Progenitor cell of endocrine pancreas (in vitro differentiated cells): ENCODE measurements around the gene TAF4. TPM values are rescaled to one million over a fixed set of nuclear protein-coding genes. Genes with fewer than 3 reads are reported as not detected.

Experiments
- DNase-seq: peaks from one replicate; pipeline ENCODE4 v3.0.0; 2021; ENCODE audit warnings: low spot score; ENCODE audit not compliant: unreplicated experiment
- H3K27ac Mint-ChIP-seq: 2 replicates; pipeline ENCODE4 v1.8.0; 2021; ENCODE audit warnings: mild to moderate bottlenecking, moderate library complexity, mixed read lengths
- H3K27me3 Mint-ChIP-seq: 2 replicates; pipeline ENCODE4 v1.8.0; 2021; ENCODE audit warnings: mixed read lengths
- H3K36me3 Mint-ChIP-seq: 2 replicates; pipeline ENCODE4 v1.8.0; 2022; ENCODE audit warnings: mixed read lengths; ENCODE audit not compliant: insufficient read depth
- H3K4me1 Mint-ChIP-seq: 2 replicates; pipeline ENCODE4 v1.8.0; 2021; ENCODE audit warnings: low read depth, mixed read lengths
- H3K4me3 Mint-ChIP-seq: 2 replicates; pipeline ENCODE4 v1.8.0; 2021; ENCODE audit warnings: low read depth, mild to moderate bottlenecking, moderate library complexity, mixed read lengths
- H3K9me3 Mint-ChIP-seq: 2 replicates; pipeline ENCODE4 v1.8.0; 2021; ENCODE audit warnings: low read depth, mixed read lengths
- total RNA-seq: library from RNA; stranded (reverse); gene quantifications from 2 replicates; pipeline ENCODE4 v1.2.1, GENCODE V29; 2021
- TF ChIP-seq, protein P1 (sequence below): fragments of 200-600 bp; sonication (generic); IDR thresholded peaks from one replicate; pipeline ENCODE4 v1.5.0; 2021; ENCODE audit warnings: antibody characterized with exemption, mild to moderate bottlenecking; ENCODE audit not compliant: unreplicated experiment

TAF4 gene
- total RNA-seq, 1 donor from 2014 or later, result 34.7 TPM

DNA sequence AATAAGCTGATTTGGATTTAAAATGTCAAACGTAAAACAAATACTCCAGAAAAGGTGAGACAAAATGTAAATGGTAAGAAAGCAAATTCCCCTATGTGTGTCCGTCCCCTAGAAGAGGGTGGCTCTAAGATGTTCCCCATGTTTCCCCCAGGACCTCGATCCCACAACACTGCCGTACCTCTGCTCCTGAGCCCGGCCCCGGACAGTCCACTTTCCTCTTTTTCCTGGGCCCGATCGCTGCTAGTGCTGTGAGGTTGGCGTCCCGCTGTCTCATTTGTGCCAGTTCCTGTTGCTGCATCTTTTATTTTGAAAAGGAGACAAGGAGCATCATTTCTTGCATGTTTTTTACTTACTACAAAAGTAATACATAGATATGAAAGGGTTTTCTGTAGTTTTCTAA is 68.3 kb downstream of the TAF4 start:
- Mint-ChIP-seq H3K36me3 (peaks cover 56% of the 10 kb centered on the region), H3K9me3 (peaks cover 7% of the 10 kb centered on the region), H3K27ac (no peak overlapping the region), H3K4me3 (no peak overlapping the region), H3K27me3 (no peaks in the 10 kb centered on the region), H3K4me1 (no peaks in the 10 kb centered on the region)
- TF ChIP-seq, protein P1, sequence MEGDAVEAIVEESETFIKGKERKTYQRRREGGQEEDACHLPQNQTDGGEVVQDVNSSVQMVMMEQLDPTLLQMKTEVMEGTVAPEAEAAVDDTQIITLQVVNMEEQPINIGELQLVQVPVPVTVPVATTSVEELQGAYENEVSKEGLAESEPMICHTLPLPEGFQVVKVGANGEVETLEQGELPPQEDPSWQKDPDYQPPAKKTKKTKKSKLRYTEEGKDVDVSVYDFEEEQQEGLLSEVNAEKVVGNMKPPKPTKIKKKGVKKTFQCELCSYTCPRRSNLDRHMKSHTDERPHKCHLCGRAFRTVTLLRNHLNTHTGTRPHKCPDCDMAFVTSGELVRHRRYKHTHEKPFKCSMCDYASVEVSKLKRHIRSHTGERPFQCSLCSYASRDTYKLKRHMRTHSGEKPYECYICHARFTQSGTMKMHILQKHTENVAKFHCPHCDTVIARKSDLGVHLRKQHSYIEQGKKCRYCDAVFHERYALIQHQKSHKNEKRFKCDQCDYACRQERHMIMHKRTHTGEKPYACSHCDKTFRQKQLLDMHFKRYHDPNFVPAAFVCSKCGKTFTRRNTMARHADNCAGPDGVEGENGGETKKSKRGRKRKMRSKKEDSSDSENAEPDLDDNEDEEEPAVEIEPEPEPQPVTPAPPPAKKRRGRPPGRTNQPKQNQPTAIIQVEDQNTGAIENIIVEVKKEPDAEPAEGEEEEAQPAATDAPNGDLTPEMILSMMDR, result no peak
- no peak for DNase-seq

DNA sequence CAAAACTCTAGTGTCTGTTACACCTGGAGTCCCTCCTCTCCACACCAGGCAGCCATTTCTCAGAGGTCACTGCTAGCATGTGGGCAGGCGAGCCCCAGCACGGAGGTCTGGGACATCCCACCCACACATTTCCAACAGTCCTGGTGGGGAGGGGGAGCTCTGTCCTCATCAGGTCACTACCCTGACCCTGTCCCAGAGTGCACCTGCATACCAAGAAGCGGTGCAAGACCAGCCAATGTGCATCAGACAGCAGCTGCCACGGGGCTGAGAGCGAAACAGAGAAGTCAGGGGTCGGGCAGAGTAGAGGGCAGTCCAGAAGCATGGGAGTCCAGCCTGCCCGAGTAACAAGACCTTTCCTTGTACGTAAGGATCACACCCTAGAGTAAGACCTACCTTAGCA is 71.1 kb downstream of the TAF4 start:
- TF ChIP-seq, protein P1, result no peak
- Mint-ChIP-seq H3K27ac (no peak overlapping the region), H3K27me3 (no peaks in the 10 kb centered on the region), H3K4me3 (no peak overlapping the region), H3K4me1 (no peaks in the 10 kb centered on the region), H3K36me3 (peaks cover 66% of the 10 kb centered on the region), H3K9me3 (peaks cover 19% of the 10 kb centered on the region)
- no peak for DNase-seq

DNA sequence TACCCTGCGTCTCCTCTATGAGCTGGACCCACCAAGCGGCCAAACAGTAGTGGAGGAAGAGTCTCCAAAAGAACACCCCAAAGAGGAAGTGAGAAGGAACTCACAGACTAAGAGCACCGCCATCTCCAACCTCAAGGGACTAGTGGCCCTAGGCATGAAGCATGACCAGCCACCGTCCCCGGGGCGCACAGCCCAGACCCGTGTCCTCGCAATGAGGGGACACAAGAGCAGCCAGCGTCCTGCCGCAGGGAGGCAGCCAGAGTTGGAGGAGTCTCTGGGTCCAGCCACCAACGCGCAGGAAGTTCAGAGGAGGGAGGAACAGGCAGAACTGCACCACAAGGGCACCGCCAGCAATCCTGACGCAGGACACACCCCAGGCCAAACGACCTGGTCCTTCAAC is 72.6 kb downstream of the TAF4 start:
- H3K4me3 Mint-ChIP-seq, result no peak overlapping the region
- TF ChIP-seq, protein P1, result no peak
- H3K27me3 Mint-ChIP-seq, result no peaks in the 10 kb centered on the region
- H3K9me3 Mint-ChIP-seq, result peaks cover 19% of the 10 kb centered on the region
- peaks cover 66% of the 10 kb centered on the region for H3K36me3 Mint-ChIP-seq
- no peak overlapping the region for H3K27ac Mint-ChIP-seq
- H3K4me1 Mint-ChIP-seq, result no peaks in the 10 kb centered on the region
- no peak for DNase-seq

DNA sequence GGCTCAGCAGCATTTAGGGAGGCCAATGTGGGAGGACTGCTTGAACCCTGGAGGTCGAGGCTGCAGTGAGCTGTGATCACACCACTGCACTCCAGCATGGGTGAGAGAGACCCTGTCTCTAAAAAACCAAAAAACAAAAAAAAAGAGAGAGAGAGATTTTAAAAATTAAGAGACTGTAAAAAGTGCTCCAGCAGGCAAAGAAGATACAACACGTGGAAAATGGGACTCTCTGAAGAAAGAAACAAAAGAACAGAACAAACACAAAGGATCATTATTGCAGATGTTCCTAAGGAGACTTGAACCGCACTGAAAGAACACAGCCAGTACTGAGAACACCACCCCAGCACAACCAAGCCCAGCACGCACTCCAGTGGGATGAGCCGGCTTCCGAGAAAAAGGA is 74.2 kb downstream of the TAF4 start:
- Mint-ChIP-seq H3K27me3 (no peaks in the 10 kb centered on the region), H3K9me3 (peaks cover 19% of the 10 kb centered on the region), H3K36me3 (peaks cover 68% of the 10 kb centered on the region), H3K4me1 (no peaks in the 10 kb centered on the region), H3K4me3 (no peak overlapping the region), H3K27ac (no peak overlapping the region)
- TF ChIP-seq, protein P1, result no peak
- no peak for DNase-seq

DNA sequence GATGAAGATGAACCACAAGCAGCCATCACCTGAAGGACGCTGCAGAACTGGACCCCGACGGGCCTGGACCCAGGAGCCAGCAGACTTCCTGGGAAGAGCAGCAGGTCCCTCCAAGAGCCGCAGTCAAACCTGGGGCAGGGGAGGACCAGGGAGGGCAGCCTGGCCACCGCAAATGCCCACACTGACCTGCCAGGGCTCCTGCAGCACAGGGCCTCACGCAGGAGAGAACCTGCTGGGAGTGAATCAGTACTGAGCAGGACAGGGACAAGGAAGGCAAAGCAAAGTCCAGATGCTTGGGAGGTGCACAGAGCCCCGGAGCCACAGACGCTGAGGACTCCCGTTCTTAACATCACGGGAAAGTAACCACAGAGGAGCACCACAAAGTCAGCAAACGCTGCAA is 75.2 kb downstream of the TAF4 start:
- Mint-ChIP-seq H3K4me1 (no peaks in the 10 kb centered on the region), H3K27ac (no peak overlapping the region), H3K4me3 (no peak overlapping the region), H3K27me3 (no peaks in the 10 kb centered on the region), H3K36me3 (peaks cover 69% of the 10 kb centered on the region), H3K9me3 (peaks cover 19% of the 10 kb centered on the region)
- no peak for DNase-seq
- TF ChIP-seq, protein P1, result no peak
